ENCODE results near the gene MAGEC3. TPM values are rescaled to one million over a fixed set of nuclear protein-coding genes. Genes with fewer than 3 reads are reported as not detected.
"Not testable (repeated sequence)": the region's sequence is repeated elsewhere in the genome, so short reads cannot be mapped to it uniquely, and the experiment has no call there.

The MAGEC3 gene, protein sequence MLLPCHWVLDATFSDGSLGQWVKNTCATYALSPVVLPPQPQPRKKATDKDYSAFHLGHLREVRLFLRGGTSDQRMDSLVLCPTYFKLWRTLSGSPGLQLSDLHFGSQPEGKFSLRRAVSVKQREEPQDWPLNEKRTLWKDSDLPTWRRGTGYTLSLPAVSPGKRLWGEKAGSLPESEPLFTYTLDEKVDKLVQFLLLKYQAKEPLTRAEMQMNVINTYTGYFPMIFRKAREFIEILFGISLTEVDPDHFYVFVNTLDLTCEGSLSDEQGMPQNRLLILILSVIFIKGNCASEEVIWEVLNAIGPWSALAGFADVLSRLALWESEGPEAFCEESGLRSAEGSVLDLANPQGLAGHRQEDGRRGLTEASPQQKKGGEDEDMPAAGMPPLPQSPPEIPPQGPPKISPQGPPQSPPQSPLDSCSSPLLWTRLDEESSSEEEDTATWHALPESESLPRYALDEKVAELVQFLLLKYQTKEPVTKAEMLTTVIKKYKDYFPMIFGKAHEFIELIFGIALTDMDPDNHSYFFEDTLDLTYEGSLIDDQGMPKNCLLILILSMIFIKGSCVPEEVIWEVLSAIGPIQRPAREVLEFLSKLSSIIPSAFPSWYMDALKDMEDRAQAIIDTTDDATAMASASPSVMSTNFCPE
- not detected in 2 replicates for total RNA-seq

DNA sequence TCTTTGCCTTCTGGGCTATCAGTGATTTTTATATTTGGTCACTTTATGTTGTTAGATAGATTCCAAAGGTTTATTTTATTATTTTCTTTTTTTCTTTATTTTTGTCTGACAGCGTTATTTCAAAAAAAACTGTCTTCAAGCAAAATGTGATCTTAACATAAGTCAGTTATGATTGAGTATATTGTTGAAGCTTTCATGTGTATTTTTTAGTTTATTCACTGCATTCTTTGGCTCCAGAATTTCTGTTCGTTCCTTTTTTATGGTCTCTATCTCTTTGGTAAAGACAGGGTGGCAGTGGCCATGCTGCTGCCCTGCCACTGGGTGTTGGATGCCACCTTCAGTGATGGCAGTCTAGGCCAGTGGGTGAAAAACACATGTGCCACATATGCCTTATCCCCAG, at the start of gene MAGEC3:
Gene MAGEC3 (plus strand): TSS at position 301 of the 400 bp plus-strand sequence. CDS start 0 bp downstream, at position 301.
- intact Hi-C loops (cut with micrococcal nuclease) = no loop called here

- intact Hi-C loops (cut with micrococcal nuclease) = no loop called here
These were observed 46.3 kb upstream of the MAGEC3 start for GRCh38 chrX:141791856-141792255.

DNA sequence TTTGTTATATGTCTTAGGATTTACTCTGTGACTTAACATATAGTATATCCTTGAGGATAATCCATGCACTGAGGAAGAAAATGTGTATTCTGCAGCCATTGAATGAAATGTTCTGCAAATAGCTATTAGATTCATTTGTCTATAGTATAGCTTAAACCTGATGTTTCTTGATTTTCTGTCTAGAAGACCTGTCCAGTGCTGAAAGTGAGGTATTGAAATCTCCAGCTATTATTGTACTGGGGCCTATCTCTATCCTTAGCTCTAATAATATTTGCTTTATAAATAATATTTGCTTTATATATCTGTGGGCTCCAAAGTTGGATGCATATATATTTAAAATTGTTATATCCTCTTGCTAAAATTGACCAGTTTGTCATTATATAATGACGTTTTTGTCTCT, 26.7 kb upstream of the MAGEC3 start:
- intact Hi-C loops (cut with micrococcal nuclease) = no loop called here

- intact Hi-C loops (cut with micrococcal nuclease) = no loop called here
These were observed 23.8 kb upstream of the MAGEC3 start for GRCh38 chrX:141814213-141814857.

DNA sequence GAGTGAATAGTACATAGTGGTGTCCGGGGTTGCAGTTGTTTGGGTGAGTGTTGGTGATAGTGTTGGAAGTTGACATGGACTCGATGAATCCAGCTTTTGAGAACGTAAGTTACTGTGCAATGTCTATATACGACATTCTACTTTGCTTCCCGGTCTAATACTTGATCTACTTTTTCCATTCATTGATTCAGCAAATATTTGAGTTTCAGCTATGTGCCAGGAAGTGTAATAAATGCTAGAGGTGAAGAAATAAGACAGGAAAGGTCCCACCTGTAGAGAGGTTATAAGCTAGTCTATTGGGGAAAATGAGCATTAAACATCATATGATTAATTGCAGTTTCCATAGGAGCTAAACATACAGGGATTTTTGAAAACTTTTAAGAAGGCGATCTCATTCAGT, 22.2 kb upstream of the MAGEC3 start:
- intact Hi-C loops (cut with micrococcal nuclease) = no loop called here

- intact Hi-C loops (cut with micrococcal nuclease) = no loop called here
These were observed 5.9 kb upstream of the MAGEC3 start for GRCh38 chrX:141832247-141832646.

- intact Hi-C loops (cut with micrococcal nuclease) = no loop called here
These were observed 1.7 kb downstream of the MAGEC3 start for GRCh38 chrX:141839856-141840255.

DNA sequence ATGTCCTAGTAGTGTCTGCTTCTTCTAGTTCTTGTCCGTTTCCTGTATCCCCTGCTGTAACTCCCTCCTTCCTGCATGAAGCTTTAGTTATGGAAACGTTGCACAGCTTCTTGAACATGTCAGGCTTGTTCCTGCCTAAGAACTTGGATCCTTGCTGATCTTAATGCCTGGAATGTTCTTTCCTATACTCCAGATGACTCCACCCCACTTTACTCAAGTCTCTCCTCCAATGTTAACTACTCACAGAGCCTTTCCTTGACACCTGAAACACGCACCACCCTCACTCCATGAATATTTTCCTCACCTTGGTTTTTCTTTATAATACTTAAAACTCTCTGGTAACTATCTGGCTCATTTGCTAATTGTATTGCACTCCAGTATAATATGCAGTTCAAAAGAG, 19.4 kb downstream of the MAGEC3 start:
- intact Hi-C loops (cut with micrococcal nuclease) = no loop called here

DNA sequence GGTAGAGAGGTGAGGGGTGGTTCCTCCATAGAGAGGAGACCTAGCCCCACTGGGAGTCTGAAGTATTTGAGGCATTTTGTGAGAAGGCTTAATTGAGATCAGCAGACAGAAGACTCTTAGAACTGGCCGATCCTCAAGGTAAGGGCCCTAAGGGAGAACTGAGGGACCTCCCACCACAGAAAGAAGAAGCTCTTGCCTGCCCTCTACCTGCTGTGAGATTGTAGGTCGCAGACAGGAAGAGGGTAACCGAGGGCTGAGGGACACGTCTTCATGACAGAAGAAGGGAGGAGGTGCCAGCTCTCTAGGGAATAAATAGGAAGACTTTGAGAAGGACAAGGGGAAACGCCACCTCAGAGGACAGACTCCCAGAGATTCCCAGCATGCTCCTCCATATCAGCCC, 41.5 kb downstream of the MAGEC3 start:
- intact Hi-C loops (cut with micrococcal nuclease) = no loop called here

DNA sequence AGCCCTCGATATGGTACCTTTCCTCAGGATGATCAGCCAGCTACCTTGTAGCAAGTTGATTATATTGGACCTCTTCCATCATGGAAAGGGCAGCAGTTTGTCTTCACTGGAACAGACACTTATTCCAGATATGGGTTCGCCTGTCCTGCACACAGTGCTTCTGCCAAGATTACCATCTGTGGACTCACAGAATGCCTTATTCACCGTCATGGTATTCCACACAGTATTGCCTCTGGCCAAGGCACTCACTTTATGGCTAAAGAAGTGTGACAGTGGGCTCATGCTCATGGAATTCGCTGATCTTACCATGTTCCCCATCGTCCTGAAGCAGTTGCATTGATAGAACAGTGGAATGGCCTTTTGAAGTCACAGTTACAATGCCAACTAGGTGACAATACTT, 50.7 kb downstream of the MAGEC3 start:
- intact Hi-C loops (cut with micrococcal nuclease) = not testable (repeated sequence)

GRCh38 chrX:141894733-141895132, 56.6 kb downstream of the MAGEC3 start:
- intact Hi-C loops (cut with micrococcal nuclease) = no loop called here

DNA sequence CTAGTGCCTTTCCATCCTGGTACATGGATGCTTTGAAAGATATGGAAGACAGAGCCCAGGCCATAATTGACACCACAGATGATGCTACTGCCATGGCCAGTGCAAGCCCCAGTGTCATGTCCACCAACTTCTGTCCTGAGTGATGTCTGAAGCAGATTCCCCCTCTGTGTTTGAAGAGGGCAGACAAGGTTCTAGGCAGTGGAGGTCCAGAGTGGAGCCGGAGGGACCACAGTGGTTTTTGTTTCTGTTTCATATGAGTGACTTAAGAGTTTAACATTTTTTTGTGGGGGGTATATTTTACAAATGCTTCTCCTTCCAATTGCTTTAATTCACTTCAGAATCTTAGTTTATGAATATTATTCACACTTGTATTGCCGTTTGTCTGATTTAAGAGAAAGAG, 59.6 kb downstream of the MAGEC3 start:
- intact Hi-C loops (cut with micrococcal nuclease) = no loop called here

- intact Hi-C loops (cut with micrococcal nuclease) = no loop called here
These were observed 64.2 kb downstream of the MAGEC3 start for GRCh38 chrX:141902366-141902765.

GRCh38 chrX:141903400-141904155, 65.5 kb downstream of the MAGEC3 start, which contains the start of gene MAGEC1:
TSS of gene MAGEC1 (plus strand) at chrX:141903894. CDS start at chrX:141905073, 1,179 bp downstream.
- intact Hi-C loops (cut with micrococcal nuclease) = no loop called here

- intact Hi-C loops (cut with micrococcal nuclease) = no loop called here
These were observed 66.1 kb downstream of the MAGEC3 start for GRCh38 chrX:141904262-141904661.

DNA sequence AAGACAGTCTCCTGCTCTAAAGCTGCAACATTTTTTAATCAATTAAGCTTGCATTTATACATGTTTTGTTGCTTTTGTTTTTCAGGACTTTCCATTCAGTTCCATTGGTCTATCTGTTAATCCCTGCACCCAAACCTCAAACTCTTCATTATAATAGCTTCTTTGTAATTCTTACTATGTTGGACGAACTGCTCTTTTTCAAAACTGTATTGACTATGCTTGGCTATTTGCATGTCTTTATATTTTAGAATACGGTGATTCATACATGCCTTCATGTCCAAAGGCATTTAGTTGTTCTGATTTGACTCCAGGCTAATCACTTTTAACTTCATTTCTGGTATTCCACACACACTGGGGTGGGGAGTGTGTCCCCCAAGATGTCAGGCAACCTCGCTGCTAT, 79.7 kb downstream of the MAGEC3 start:
- intact Hi-C loops (cut with micrococcal nuclease) = no loop called here

GRCh38 chrX:141924293-141924692, 86.2 kb downstream of the MAGEC3 start:
- intact Hi-C loops (cut with micrococcal nuclease) = no loop called here

- intact Hi-C loops (cut with micrococcal nuclease) = no loop called here
These were observed 90.3 kb downstream of the MAGEC3 start for GRCh38 chrX:141928432-141928831.

DNA sequence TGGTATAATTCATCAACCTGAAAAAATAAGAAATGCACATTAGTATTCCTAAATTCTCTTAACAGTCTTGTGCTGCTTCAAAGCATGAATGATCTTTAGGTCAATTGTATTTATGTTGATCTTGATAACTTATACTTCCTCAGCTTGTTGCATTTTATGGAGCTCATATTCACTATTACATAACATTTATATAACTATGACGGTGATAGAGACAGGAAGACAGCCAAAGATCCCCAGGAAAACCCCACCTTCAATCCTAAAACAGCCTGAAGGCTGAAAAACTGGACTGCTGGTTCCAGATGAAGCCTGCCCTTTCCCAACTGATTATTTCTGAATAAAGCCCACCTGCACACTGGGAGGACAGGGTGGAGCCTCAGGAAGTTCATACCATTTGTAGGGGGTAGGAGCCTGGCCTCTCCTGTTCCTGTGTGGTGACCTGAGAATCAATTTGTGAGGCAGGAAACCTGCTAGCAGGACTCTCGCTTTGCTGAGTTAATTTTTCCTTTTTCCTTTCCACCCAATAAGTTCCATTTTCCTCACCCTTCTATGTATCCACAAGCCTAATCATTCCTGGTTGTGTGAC, 96.0 kb downstream of the MAGEC3 start:
- intact Hi-C loops (cut with micrococcal nuclease) = no loop called here

DNA sequence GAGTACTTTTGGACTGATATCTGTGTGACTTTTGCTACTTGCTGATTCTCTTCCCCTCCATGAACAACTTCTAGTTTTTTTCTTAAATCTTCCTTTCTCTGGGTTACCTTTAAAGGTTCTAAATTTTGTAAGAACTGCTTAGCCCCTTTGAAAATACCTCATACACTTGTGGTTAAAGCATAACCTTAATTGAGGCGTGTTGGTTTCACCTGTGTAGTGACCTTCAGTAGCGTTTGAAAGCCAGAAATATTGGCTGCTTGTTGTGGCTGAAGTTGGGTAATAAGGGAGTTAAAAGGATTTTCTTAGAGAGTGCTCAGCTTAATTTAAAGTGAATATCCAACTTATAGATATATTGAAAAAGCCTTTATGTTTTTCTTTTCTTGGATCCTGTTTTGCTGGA, 97.5 kb downstream of the MAGEC3 start:
- intact Hi-C loops (cut with micrococcal nuclease) = no loop called here

DNA sequence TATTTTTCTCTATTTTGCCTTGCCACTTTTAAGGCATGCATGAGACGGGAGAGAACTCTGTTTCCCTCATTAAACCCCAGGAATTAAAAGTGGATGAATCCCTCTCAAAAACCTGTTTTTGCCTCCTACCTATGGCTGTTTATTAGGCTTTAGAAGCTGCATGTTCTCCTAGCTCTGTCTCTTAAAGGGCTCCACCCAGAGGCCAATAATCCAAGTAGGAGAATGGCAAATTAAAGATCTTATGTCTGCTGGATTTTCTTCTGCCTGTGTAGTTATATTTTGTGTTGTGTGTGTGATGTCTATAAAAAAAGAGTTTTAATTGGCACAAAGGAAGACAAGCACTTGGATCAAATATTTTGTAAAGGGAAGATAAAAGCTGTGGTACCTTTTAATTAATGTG, 98.0 kb downstream of the MAGEC3 start:
- intact Hi-C loops (cut with micrococcal nuclease) = no loop called here

Measured in T-helper 2 cell treated with Interferon-gamma antibody and Interleukin-4, amounts not matched to agents 100 ng/mL and 5 ng/mL, for 36 hours (primary cell).